Measurements from ENCODE around the gene GTF2H4. TPM values are rescaled to one million over a fixed set of nuclear protein-coding genes. Genes with fewer than 3 reads are reported as not detected.

The GTF2H4 gene
- total and polyA plus RNA-seq, 2 of the 8 experiments (the other 6 are each of a cell fraction or from before 2014, with no cell fraction given) = 42.3 to 53.4 TPM

- 92% methylated on average over 6 of the region's 6 CpGs; no CpG with 5 or more reads in 1 of the 2 experiments for WGBS, 2 experiments (ENCODE audit: extremely low coverage in 1 of 2, insufficient coverage in 1 of 2, insufficient read length in 1 of 2, insufficient replicate concordance in 2 of 2, low coverage in 1 of 2, low lambda C conversion rate in 2 of 2, missing lambda C conversion rate in 1 of 2)
- Histone ChIP-seq H3K9ac (replicated peaks in 1 of 4; ENCODE audit: extremely low read depth in 1 of 4, low read depth in 3 of 4, low read length in 3 of 4) (no peak overlapping the region), H3K27ac (ENCODE audit: low read depth, low read length) (0 out of 2 replicates have a peak overlapping the region, but pooled peaks have one; percentile 0), H3K36me3 (ENCODE audit: control insufficient read depth in 2 of 4, insufficient read depth in 4 of 4, low read length in 3 of 4) (peaks cover 23 to 46% (median 37%) of the 10 kb centered on the region in 4 experiments), H2BK120ac (replicated peaks; ENCODE audit: low read depth, low read length) (no peak overlapping the region), H2BK15ac (ENCODE audit: low read length) (no peak overlapping the region), H3K27me3 (replicated peaks in 1 of 4; ENCODE audit: control insufficient read depth in 3 of 4, extremely low read depth in 1 of 4, insufficient read depth in 3 of 4, low read length in 3 of 4) (no peaks in the 10 kb centered on the region), H3K23me2 (ENCODE audit: low read depth, low read length) (peaks cover 23% of the 10 kb centered on the region), H3K4me2 (ENCODE audit: insufficient read depth in 1 of 2, low read depth in 2 of 2, low read length in 2 of 2) (no peak overlapping the region), H4K5ac (ENCODE audit: insufficient read length, low read depth, low read length) (no peak overlapping the region), H3K79me2 (ENCODE audit: control insufficient read depth in 1 of 2, insufficient read depth in 2 of 2, low read length in 2 of 2) (peaks cover 9 to 73% of the 10 kb centered on the region in 2 experiments), H2BK12ac (ENCODE audit: low read depth, low read length) (no peak overlapping the region), H3K4ac (replicated peaks; ENCODE audit: insufficient read length, low read depth, low read length) (no peak overlapping the region), H4K91ac (replicated peaks; ENCODE audit: insufficient read length, low read length) (no peak overlapping the region), H3K56ac (replicated peaks; ENCODE audit: insufficient read length, low read depth, low read length) (no peak overlapping the region), H4K20me1 (replicated peaks in 1 of 2; ENCODE audit: control insufficient read depth in 1 of 2, insufficient read depth in 2 of 2, low read length in 2 of 2) (peaks cover 4 to 30% of the 10 kb centered on the region in 2 experiments), H3K18ac (ENCODE audit: extremely low read depth, low read length) (no peak overlapping the region), H3K4me3 (ENCODE audit: extremely low read depth in 1 of 4, insufficient read depth in 2 of 4, low read depth in 3 of 4, low read length in 4 of 4) (no peak overlapping the region), H2BK20ac (ENCODE audit: low read length) (no peak overlapping the region), H3K9me3 (ENCODE audit: insufficient read depth in 2 of 2, low read depth in 1 of 2, low read length in 1 of 2) (no peaks in the 10 kb centered on the region), H4K8ac (ENCODE audit: extremely low read depth, insufficient read depth, low read length) (no peak overlapping the region), H2AFZ (ENCODE audit: low read length) (no peak overlapping the region), H3K4me1 (replicated peaks in 1 of 4; ENCODE audit: control insufficient read depth in 3 of 4, insufficient read depth in 4 of 4, low read length in 3 of 4) (peaks cover 6 to 28% (median 23%) of the 10 kb centered on the region in 4 experiments), H2AK5ac (ENCODE audit: low read depth, low read length) (no peak overlapping the region), H3K79me1 (ENCODE audit: low read depth, low read length) (peaks cover 21% of the 10 kb centered on the region), H3K23ac (ENCODE audit: insufficient read length) (no peak overlapping the region), H3K14ac (ENCODE audit: insufficient read length) (no peak overlapping the region), H2BK5ac (ENCODE audit: low read depth, low read length) (no peak overlapping the region)
- DNase-seq (ENCODE audit: low read depth in 1 of 2, low spot score in 2 of 2) (no peak), FAIRE-seq (no peak)
- ChIA-PET CTCF (ENCODE audit: partially characterized antibody) (interaction anchor here (1.7 to 29.0 kb wide), 3 partner anchors 9 to 51 kb away, joined by 10 to 610 read pairs (median 12); no protein-coding TSS in a partner anchor), POLR2A (ENCODE audit: partially characterized antibody) (interaction anchor here (0.7 to 19.5 kb wide), 5 partner anchors 10 to 54 kb away, joined by 3 to 452 read pairs (median 3); no protein-coding TSS in a partner anchor)
- no peak for TF ChIP-seq CBX5 (IDR thresholded peaks at IDR 0.05; ENCODE audit: low read depth, low read length)
- TF ChIP-seq GTF2F1 (IDR thresholded peaks at IDR 0.05; ENCODE audit: borderline replicate concordance, low read depth, low read length) = no peak
- no peak for TF ChIP-seq TEAD4 (IDR thresholded peaks at IDR 0.05; ENCODE audit: low read depth, low read length)
- no peak for TF ChIP-seq JUND (IDR thresholded peaks at IDR 0.05; ENCODE audit: low read length)
- TF ChIP-seq BRCA1 (IDR thresholded peaks at IDR 0.05; ENCODE audit: low read depth, low read length) = no peak
- no peak for TF ChIP-seq JUN (IDR thresholded peaks at IDR 0.05; ENCODE audit: low read depth, low read length)
- TF ChIP-seq KDM5A (IDR thresholded peaks at IDR 0.05; ENCODE audit: low read length) = no peak
Observed at GRCh38 chr6:30887901-30888815, 19.8 kb upstream of the GTF2H4 start.

Measured in H1 (cell line).